GM03348 (cell line): ENCODE measurements around the gene TNC.
A peak's percentile ranks its signal among the peaks of the same experiment; 100 is the strongest.

Experiments
- DNase-seq: peaks from one replicate; pipeline ENCODE4 v3.0.0; 2012; ENCODE audit warnings: low spot score

TNC gene

DNA sequence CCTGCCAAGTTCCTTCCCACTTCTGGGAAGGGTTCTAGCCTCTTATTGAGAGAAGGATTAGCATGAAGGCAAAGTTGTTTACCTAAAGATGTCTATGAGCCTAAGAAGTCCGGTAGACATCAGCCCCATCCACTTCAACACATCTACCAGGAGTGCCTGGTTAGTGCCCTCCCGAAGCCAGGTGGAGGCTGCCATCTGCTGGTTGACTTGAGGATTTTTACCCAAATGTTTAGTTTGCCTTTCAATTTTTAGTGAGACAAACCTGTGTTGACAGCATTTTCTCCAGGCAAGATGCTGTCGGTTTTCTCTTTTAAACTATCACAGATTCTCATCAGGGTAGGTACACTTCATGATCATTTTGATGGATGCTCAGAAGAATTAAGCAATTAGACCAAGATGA lies 104.0 kb downstream of the TNC start:
- DNase-seq = peak; percentile 84

DNA sequence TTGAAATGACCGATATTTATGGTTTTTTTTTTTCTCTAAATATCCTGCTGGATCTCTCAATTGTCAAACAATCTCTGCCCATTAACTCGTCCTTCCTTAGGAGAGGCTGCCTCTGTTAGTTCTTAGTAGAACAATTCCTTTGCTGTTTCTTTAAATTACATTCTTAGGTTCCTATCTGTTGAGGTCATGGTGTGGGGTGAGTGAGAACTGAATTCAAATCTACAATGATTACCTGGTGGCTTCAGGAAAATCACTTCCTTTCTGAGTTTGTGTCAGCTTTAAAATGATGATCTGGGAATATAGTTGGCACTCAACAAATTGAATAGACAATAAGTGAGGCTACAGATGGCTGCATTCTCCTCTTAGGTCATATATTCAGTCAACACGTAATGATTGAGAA lies 105.5 kb downstream of the TNC start:
- no peak for DNase-seq

DNA sequence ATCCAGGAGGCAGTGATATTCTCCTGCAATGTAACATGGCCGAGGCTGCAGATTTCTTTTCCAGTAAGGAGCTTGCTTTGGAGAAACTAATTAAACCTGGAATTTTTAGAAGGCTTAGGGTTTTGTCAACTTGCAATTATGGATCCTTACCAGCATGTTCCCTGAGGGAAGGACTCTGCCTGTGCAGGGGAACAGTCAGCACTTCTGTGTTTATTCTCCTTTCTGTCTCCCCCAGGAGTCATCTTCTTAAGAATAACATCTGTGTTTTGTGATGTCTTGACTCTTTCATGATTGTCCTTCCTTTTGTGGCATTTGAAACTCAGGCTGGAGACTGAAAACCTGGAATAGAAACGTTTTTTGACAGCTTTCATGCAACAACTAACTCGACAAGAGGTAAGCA lies 107.1 kb downstream of the TNC start:
- DNase-seq = no peak

DNA sequence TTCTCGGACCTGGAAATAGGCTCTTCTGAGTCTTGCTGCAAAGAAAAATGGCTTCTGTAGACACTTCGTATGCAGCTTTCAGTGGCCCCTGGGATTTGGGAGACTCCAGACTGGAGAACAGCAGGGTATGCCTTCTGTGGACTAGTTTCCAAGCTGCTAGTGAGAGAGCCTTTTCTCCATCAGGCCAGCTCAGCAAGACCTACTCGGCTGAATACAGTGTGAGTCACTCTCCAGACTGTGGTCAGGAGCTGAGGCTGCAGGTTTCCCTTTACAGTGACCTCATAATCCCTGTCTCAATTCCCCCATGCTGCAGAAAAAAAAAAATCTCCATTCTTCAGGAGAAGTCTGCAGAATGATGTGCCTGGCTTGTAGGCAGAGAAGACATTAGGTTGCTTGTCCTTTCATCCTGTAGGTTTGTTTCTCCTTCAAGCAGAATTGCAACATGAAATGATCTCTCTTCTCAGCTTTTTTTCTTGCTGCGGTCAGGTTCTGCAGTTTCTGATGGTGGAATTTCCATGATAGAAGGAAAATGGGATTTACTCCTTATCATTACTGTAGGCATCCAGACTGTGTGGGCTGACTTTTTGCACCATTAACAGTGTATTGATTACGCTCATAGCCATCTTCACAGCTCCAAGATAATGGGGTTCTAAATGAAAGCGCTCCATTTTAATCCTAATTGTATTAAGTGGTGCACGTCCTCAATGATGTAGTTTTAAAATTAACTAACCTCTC lies 109.3 kb downstream of the TNC start:
- peak; percentile 85 for DNase-seq

DNA sequence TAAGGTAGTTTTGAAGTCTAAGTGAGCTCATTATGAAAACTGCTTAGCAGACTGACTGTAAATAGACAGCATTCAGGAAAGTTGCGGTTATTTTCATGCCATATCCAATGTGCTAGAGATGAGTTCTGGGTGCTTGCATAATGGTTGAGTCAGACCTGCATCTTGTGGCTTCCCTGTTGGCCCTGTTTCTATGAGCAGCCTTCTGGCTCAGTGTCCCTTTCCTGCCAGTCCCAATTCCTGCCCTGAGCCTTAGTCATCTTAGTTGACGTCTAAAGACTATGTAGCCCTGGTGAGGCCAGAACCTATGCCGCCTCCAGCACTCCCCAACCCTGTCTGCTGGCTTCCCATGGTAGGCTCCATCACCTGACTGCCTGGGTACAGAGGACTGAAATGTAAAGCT lies 111.3 kb downstream of the TNC start:
- DNase-seq = peak; percentile 87

DNA sequence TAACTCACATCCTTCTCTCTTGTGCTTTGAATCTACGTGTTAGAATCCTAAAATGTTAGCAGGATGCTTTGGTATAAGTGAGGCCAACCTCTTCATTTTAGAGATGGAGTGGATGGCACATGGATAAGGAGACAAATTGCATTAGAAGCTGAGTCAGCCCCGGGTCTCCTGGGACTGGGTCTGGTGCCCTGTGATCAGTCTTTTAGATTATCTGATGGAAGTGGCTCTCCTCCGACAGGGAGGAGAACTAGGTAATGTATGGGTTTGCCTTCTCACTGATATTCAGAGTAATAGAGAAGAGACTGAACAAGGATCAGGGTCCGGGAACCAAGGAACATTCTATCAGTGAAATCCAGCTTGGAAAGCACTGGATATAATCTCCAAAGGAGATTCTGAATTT lies 112.6 kb downstream of the TNC start:
- no peak for DNase-seq

DNA sequence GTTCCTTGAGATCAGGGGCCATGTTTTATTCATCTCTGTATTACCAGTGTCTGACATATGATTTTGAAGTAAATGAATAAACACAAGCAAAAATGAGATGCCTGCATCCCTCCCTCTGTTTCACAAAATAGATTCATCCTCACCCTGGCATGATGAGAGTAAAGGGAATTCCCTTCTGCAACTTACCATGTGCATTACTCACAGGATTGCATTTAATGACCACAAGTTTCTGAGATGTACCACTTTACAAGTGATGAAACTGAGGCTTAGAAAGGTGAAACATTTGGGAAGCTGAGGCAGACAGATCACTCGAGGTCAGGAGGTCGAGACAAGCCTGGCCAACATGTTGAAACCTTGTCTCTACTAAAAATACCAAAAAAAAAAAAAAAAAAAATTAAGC lies 113.4 kb downstream of the TNC start:
- no peak for DNase-seq

DNA sequence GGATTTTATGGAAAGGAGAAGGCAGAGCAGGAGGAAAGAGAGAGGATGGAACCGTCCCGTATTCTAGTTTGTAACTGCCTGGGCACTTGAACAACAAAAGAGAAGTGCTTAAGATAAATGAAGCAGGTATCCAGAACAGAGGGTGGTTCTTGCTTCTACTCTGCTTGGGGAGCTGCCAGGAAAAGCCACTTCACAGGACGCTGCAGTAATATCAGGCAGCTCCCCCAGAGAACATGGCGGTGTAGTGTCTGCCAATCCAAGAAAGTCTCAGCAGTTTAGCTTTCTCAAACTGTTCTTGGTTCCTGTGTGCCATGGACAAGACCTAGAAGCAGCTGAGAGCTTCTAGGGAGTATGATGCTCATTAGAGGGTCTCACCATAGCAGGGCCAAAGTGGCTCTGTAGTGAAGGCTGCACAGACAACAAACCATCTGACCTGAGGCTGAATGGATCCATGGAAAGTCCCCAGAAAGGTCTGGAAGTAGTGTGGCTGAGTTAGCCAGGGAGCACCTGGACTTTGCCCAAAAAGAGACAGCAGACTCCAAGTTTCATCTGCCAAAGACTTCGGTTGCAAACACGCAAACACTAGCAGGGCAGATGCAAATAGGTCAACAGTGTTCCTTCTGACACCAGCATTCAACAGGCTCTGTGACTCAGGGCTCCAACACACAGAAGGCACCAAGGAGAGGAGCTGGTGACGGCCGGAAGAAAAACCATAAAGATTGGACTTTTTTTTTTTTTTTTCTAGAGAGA lies 115.4 kb downstream of the TNC start:
- DNase-seq = no peak

DNA sequence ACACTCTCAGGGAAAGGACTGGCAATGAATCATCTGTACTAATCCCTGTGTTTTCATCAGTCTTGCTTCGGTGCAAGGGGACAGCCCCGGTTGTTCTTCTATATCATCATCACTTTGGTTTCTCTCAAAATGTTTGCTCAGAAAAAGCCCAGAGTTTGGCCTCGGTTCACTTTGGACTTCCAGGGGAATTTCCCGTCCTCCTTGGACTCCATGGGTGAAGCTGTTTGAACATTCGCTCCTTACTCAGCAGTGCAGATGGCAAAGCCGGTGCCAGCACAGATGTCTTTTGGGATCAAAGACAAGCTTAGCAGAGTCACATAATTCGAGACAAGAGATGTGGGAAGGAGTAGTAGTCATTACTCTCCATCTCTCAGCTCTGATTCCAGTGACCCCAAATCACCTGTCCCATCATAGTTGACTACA lies 117.7 kb downstream of the TNC start:
- no peak for DNase-seq

DNA sequence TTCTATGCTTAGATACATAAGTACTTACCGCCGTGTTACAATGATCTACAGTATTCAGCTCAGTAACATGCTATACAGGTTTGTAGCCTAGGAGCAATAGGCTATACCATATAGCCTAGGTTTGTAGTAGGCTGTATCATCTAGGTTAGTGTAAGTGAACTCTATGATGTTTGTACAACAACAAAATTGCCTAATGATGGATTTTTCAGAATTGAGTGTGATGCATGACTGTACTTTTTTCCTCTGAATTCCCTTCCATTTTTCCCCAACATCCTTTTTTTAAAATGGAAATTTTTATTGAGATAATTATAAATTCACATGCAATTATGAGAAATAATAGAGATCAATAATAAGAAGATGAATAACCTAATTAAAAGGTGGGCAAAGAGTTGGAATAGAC lies 119.6 kb downstream of the TNC start:
- no peak for DNase-seq

DNA sequence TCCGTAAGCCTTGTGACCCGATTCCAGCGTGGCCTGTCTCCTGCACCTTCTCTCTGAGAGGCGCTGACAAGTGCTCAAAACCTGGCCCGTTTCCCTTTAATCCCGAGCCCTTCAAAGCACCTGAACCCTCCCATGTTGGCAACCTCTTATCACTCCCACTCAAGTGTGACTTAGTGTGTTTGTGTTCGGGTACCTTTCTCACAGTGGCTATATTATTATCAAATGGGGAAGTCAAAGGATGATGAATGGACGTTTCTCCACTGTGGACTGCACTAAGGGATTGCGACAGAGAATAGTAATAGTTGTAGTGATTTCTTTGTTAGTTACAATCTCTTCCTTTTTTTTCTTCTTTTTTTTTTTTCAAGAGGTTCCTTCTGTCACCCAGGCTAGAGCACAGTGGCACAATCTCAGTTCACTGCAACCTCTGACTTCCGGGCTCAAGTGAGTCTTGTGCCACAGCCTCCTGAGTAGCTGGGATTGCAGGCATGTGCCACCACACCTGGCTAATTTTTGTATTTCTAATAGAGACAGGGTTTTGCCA lies 122.2 kb downstream of the TNC start:
- no peak for DNase-seq

DNA sequence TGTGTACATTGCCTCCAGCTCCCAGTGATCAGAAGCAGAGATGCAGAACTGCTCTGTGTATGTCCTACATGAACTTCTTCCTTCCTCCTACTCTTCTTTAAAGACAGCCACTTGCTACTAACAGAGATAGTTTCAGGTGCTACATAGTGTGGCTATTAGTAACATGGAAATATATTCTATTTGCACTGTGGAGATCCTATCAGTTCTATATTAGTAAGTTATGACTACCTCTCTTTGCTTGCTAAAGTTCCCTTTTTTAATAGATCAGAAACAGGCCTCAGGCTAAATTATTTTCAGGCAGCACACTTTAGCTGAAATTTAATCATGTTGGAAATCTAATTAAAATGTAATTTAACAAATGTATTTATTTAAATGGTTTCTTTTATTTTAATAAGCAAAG lies 123.2 kb downstream of the TNC start:
- DNase-seq = no peak

DNA sequence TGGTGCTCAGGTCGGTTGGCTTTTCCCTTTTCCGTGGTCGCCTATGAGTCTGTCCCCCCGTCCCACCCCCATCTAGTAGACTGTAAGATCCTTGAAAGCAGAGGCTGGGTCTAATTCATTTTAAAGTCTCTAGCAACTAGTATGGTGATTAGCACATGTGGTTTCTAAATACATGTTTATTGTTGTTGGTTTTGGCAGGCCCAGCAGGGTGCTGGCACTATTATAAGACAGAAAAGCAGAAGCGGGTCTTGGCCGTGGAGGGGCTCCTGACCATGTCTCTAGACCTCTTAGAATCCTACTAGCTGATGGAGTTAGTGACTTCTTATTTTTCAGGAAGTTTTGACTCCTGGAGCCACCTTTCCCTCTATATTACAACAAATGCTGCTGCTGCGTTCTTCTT lies 126.1 kb downstream of the TNC start:
- DNase-seq = no peak

DNA sequence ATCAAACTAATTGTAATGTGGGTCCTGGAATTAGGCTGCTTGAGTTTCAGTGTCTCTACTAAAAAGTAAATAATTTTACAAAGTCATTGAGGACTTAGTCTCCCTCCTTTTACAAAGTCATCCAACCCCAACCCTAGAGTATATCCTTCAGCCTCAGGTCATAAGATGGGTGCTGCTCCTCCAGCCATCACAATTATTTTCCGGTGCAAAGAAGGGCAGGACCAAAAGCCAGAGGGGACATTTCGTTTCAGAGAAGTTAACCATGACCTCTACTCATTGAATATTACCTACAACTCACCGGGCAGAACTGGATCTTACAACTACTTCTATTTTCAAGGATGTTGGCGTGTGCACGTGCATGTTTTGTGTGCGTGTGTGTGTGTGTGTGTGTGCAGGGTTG lies 127.1 kb downstream of the TNC start:
- DNase-seq = no peak

DNA sequence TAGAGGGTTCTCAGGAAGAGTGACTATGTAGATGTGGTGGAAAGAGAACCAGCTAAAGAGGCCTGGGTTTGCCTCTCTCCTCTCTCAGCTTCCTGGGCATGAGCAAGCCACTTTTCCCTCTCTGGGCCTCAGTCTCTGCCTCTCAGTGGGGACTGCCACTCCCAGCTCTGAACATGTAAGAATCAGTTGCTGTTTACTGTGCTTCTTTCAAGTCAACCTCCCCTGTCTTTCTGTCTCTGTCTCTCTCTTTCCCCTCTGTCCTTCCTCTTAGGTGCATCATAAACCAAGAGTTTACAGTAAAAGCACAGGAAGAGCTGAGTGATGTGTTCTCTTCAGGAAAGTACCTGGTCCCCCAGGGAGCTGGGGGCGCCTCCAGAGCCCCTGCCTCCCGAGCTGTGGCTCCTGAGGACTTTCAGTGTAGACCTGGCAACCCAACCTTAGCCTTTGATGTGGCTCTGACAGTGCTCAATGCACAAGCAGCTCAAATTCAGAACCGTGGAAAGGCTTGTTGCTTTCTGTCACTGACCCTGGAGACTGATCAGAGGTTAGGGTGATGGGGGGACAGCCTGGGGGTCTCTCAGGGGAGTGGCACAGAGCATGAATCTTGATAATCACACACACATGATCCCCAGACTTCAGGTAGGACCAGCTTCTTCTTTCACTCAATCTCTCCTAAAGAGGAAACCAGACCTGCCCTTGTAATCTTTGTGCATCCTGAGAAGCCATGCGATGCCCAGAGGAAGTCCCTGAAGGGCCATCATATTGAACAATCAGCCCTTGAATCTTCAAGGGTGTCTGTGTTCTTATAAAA lies 128.2 kb downstream of the TNC start:
- no peak for DNase-seq

DNA sequence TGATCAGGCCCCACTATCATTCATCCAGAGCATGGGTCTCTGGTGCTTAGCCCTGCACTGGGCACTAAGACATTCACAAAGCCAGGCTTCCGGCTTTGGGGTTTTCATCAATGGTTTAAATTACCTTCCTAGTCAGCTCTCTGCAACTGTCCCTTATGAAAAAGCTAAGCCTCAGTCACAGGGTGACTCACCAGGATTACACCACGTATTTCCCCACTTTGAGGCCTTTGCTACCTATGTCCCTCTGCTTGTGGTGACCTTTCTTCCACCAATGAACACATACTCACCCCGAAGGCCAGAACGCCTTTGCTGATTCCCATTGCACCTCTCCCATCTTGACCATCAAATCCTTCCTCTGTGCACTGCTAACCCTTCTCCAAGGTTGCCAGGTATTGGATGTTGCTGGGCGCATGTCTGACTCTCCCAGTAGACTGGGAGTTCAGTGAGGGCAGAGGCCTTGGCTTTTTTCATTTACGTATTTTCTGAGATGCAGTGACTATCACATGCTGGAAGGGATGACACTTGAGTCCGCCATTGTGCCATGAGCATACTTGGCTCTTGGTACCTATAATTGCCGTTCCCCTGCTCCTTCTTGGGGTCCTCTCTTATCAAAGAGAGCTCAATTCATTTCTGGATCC lies 128.9 kb downstream of the TNC start:
- no peak for DNase-seq

DNA sequence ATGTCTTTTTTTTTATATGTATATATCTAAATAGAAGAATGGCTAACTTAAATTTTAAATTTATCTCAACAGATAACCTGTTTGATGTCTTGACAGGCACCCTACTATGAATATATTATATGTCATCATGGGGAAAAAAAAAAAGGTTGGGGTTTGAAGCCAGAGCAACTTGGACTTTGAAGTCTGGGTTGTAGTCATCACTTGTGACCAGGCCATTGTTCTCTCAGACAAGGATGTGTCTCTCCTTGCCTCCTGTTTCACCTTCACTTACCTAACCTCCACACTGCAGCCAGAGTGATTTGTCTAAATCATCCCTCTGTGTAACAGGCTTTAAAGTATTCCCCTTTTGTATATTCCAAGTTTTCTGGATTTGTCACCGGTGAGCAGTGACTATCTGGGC lies 130.8 kb downstream of the TNC start:
- DNase-seq = no peak

DNA sequence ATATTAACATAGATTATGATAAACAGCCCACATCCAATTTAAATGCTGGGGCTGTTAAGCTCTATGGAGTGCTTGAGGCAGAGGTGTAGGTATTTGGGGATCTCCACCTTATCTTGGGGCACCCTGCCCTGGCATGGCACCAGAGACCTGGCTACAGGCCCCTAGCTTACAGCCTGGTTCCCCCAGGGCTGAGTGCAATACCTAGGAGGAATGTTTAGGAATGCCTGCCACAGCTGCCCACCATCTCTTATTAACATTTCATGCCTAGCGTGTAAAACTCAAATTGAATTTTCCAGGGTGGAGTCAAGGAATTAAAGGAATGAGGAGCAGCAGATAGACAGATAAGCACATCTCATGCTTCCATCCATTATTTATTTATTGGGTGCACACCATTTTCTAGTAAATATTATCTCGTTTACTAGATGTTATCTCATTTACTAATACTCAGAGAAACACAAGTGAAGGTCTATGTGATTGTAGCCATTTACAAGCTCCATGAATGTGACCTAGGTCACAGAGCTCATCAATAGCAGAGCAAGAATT lies 131.9 kb downstream of the TNC start:
- DNase-seq = no peak

DNA sequence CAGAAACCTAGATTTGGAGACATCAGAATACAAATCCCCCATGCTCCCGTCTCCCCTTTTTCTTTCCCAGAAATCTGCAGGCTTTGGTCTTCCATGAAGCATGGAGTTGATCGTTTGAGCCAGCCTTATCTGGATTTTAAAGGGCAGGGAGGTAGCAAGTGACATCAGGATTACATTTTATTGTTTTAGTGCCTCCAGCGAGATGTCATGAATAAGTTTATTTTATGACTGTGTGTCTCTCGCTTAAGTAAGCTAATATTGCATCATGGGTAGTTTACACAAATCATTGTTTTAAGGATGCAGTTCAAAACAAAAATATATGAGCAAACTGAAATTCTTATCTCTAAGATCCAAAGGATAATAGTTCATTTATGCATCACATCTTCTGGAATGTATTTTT lies 136.9 kb downstream of the TNC start:
- no peak for DNase-seq

DNA sequence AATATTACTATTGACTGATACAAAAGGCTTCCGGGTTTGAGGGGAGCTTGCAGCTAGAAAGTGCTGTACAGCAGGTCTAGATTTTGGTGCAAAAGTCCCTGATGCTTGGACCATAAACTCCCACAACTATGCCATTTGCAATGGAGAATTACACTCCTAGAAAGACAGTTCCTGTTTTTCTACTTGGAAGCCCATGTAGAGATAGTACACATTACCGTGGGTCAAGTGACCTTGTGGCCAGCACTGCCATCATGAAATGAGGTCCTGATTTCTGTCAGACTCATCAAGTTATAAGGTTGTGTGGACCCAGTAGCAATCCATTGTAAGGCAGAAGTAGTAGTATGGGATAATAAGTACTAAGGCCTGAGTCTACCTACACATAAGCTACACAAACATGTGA lies 144.7 kb downstream of the TNC start:
- DNase-seq = no peak

DNA sequence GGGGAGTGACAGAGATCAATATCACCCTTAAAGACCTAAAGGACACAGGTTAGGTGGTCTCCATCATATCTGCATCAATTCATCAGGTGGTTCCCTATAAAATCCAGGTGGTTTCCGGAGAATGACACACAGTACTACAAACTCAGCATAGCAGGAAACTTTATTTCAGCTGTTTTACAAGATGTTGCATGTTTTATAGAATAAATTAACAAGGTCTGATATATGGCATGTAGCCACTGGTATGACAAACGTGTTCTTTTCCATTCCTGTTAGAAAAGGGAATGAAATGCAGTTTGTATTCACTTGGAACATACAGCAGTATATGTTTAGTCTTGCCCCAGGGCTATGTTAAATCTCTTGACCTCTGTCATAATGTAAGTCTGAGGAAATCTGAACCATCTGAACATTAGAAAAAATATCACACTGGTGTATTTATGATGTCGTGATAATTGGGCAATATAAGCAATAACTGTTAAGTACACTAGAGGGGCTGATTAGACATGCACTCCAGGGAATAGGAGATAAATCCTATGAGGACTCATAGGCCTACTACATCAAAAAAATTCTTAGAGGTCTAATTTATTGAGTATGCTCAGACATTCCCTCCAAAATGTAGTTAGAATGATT lies 145.3 kb downstream of the TNC start:
- no peak for DNase-seq
